Activated CD4-positive, alpha-beta T cell treated with anti-CD3 and anti-CD28 coated beads for 4 hours (primary cell): Measurements from ENCODE around the gene IFIT1.
"Not testable (repeated sequence)": the region's sequence is repeated elsewhere in the genome, so short reads cannot be mapped to it uniquely, and the experiment has no call there.

Experiments used
- DNase-seq, 2 donors: peaks; one replicate each; pipeline ENCODE4 v3.0.0-alpha.2; 2020

The IFIT1 gene

GRCh38 chr10:89404104-89405047, 12.0 kb downstream of the IFIT1 start:
- no peak for DNase-seq

GRCh38 chr10:89406178-89406577, 13.8 kb downstream of the IFIT1 start:
- DNase-seq: not testable (repeated sequence)

- not testable (repeated sequence) for DNase-seq
Measured at GRCh38 chr10:89407792-89408191, 15.4 kb downstream of the IFIT1 start.

- not testable (repeated sequence) for DNase-seq
Measured at GRCh38 chr10:89409282-89409681, 16.9 kb downstream of the IFIT1 start.

- DNase-seq: not testable (repeated sequence)
Measured at GRCh38 chr10:89410551-89410950, 18.1 kb downstream of the IFIT1 start.

- not testable (repeated sequence) for DNase-seq
Measured at GRCh38 chr10:89411135-89411534, 18.7 kb downstream of the IFIT1 start.

GRCh38 chr10:89412276-89412675, 19.9 kb downstream of the IFIT1 start:
- peak; percentile 21 to 22 for DNase-seq

GRCh38 chr10:89413398-89413912, 21.0 kb downstream of the IFIT1 start:
- DNase-seq: no peak

GRCh38 chr10:89414146-89414878, 21.9 kb downstream of the IFIT1 start, which contains the start of gene IFIT5:
Gene IFIT5 (plus strand): TSS chr10:89414568. CDS start chr10:89414799, 231 bp downstream.
- DNase-seq: peak; percentile 48 to 60

GRCh38 chr10:89414879-89415821, 22.7 kb downstream of the IFIT1 start:
- peak; percentile 33 to 39 for DNase-seq

- DNase-seq: no peak
Measured at GRCh38 chr10:89416465-89416864, 24.0 kb downstream of the IFIT1 start.

GRCh38 chr10:89419548-89419947, 27.1 kb downstream of the IFIT1 start:
- DNase-seq: no peak

- no peak for DNase-seq
Measured at GRCh38 chr10:89421018-89421476, 28.6 kb downstream of the IFIT1 start.

- no peak for DNase-seq
Measured at GRCh38 chr10:89425000-89425399, 32.6 kb downstream of the IFIT1 start.

- no peak for DNase-seq
Measured at GRCh38 chr10:89426230-89426868, 33.9 kb downstream of the IFIT1 start.

GRCh38 chr10:89427629-89428028, 35.2 kb downstream of the IFIT1 start:
- no peak for DNase-seq

- no peak for DNase-seq
Measured at GRCh38 chr10:89428877-89429276, 36.5 kb downstream of the IFIT1 start.

- no peak for DNase-seq
Measured at GRCh38 chr10:89431977-89432376, 39.6 kb downstream of the IFIT1 start.

- no peak for DNase-seq
Measured at GRCh38 chr10:89438525-89438924, 46.1 kb downstream of the IFIT1 start.

- no peak for DNase-seq
Measured at GRCh38 chr10:89440226-89441009, 48.0 kb downstream of the IFIT1 start.

- no peak for DNase-seq
Measured at GRCh38 chr10:89442289-89442688, 49.9 kb downstream of the IFIT1 start.
